ENCODE results near the gene RNF167. TPM values are rescaled to one million over a fixed set of nuclear protein-coding genes. Genes with fewer than 3 reads are reported as not detected.

Gene RNF167
- total and polyA plus RNA-seq, 2 of the 8 experiments (the other 6 are each of a cell fraction or from before 2014, with no cell fraction given): 140 to 281 TPM

DNA sequence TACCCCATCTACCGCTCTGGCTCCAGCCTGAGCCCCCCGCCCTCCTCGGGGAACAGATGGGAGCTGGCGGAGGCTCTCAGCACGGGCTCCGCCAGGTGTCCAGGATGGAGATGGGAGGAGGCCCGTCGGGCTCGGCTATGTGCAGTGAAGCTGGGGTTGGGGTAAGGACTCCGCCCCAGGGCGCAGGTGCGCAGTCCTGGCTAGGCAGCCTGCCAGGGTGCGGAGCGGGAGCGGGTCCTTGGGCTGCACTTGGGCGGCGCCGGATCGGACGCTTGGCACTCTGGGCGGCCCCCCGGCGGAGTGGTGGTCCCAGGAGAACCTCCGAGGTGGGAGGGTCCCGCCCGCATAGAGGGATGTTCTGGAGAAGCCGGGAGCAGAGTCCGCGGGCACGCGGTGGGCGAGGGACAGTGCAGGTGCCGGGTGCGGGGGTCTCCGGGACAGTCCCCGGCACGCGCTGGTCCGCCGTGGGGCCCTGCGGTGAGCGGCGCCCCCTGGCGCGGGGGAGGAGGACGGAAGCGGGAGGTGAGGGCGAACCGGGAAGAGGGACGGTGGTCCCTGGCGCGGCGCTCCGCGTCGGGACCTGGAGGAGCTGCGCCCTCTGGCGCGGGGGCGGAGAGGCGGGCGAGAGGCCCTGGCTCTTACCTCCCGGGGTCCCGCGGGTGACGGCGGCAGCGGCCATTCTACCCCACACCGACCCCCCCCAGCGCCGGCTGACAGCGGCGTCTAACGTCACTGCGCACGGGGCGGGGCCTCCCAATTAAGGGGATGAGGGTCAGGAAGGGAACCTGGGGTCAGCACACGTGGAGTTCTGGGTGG, 47.1 kb downstream of the RNF167 start, which contains the start of gene CAMTA2 (continued):
- no peak for TF ChIP-seq SP4 (IDR thresholded peaks at IDR 0.05; ENCODE audit: low read length)
- TF ChIP-seq PHF8 (conservative IDR thresholded peaks at IDR 0.05; ENCODE audit: low read depth, low read length): peak; percentile 63; the same call in 1 of the 2 replicates
- no peak for TF ChIP-seq SAP30 (IDR thresholded peaks at IDR 0.05; ENCODE audit: insufficient read depth, insufficient replicate concordance, low read length)
- TF ChIP-seq KDM4A (IDR thresholded peaks at IDR 0.05; ENCODE audit: low read depth, low read length, severe bottlenecking): peak; percentile 95
- TF ChIP-seq RFX5 (IDR thresholded peaks at IDR 0.05; ENCODE audit: borderline replicate concordance, low read depth, low read length): no peak
- TF ChIP-seq CEBPB (IDR thresholded peaks at IDR 0.05; ENCODE audit: low read depth, low read length): no peak
- TF ChIP-seq SUZ12 (IDR thresholded peaks at IDR 0.05; ENCODE audit: low read length): no peak
- peak in 1 of 2 experiments; percentile 27; a peak in 1 of 4 replicates for TF ChIP-seq RAD21 (IDR thresholded peaks at IDR 0.05 in 1 of 2, conservative IDR thresholded peaks at IDR 0.05 in 1 of 2; ENCODE audit: low read depth in 2 of 2, low read length in 2 of 2)
- TF ChIP-seq TCF12 (IDR thresholded peaks at IDR 0.05; ENCODE audit: low read depth, low read length): 0 out of 2 replicates have a peak, but pooled peaks have one; percentile 73
- TF ChIP-seq BCL11A (IDR thresholded peaks at IDR 0.05; ENCODE audit: low read depth in 2 of 2, low read length in 2 of 2): no peak
- no peak for TF ChIP-seq SRF (IDR thresholded peaks at IDR 0.05; ENCODE audit: low read depth, low read length)
- TF ChIP-seq KDM1A (IDR thresholded peaks at IDR 0.05; ENCODE audit: borderline replicate concordance, low read length): peak; percentile 41; the same call in 1 of the 2 replicates
- no peak for TF ChIP-seq EGR1 (IDR thresholded peaks at IDR 0.05; ENCODE audit: borderline replicate concordance, low read depth, low read length)
